ENCODE measurements around the gene PTPRN2. TPM values are rescaled to one million over a fixed set of nuclear protein-coding genes. Genes with fewer than 3 reads are reported as not detected.

PTPRN2 gene
- total and polyA plus RNA-seq, 4 experiments from 2014 or later = 1.7 to 2.6 (median 1.9) TPM

- H3K9me3 Mint-ChIP-seq = peaks cover 0 to 4% (median 0%) of the 10 kb centered on the region in 8 donors
- peaks cover 8% of the 10 kb centered on the region for H3K4me1 ChIP-seq (ENCODE audit: insufficient read depth, low read length)
- ChIA-PET CTCF (ENCODE audit: partially characterized antibody) (interaction anchor here (3.7 kb wide), 1 partner anchor 15 kb away, joined by 19 read pairs; no protein-coding TSS in a partner anchor), POLR2A (ENCODE audit: partially characterized antibody) (interaction anchor here (2.4 to 3.3 kb wide), 2 partner anchors 15 to 109 kb away, joined by 11 to 30 read pairs; no protein-coding TSS in a partner anchor)
- H3K27ac ChIP-seq (ENCODE audit: low read depth, low read length) = no peak overlapping the region
- no peaks in the 10 kb centered on the region for H3K27me3 ChIP-seq (ENCODE audit: insufficient read depth, low read length)
- H3K4me1 Mint-ChIP-seq = peaks cover 7 to 21% (median 13%) of the 10 kb centered on the region in 4 donors
- H3K4me3 ChIP-seq (ENCODE audit: low read length in 2 of 2) = no peak overlapping the region
- no peaks in the 10 kb centered on the region for H3K36me3 ChIP-seq (ENCODE audit: insufficient read depth, low read length)
- H3K9me3 ChIP-seq (ENCODE audit: control insufficient read depth in 1 of 2, low read length in 2 of 2) = no peaks in the 10 kb centered on the region
- DNase-seq = no peak
- no peaks in the 10 kb centered on the region for H3K36me3 Mint-ChIP-seq
- H3K4me3 Mint-ChIP-seq = peak overlapping the region; percentile 31 to 71 (median 66)
- H3K27ac Mint-ChIP-seq = peak overlapping the region in 3 of 7 donors; percentile 19 to 50 (median 22)
- no peaks in the 10 kb centered on the region for H3K27me3 Mint-ChIP-seq
- intact Hi-C loops (cut with micrococcal nuclease) = loop anchor here (5.0 kb wide), 3 partner anchors 76 to 969 kb away; partner anchors contain the start of gene RNF32
Observed at GRCh38 chr7:157611341-157611740, 976.3 kb downstream of the PTPRN2 start.

GRCh38 chr7:157610671-157611295, 976.8 kb downstream of the PTPRN2 start:
- Histone ChIP-seq H3K27me3 (ENCODE audit: insufficient read depth, low read length) (no peaks in the 10 kb centered on the region), H3K36me3 (ENCODE audit: insufficient read depth, low read length) (no peaks in the 10 kb centered on the region), H3K4me1 (ENCODE audit: insufficient read depth, low read length) (peaks cover 8% of the 10 kb centered on the region), H3K9me3 (ENCODE audit: control insufficient read depth in 1 of 2, low read length in 2 of 2) (no peaks in the 10 kb centered on the region), H3K4me3 (ENCODE audit: low read length in 2 of 2) (no peak overlapping the region), H3K27ac (ENCODE audit: low read depth, low read length) (no peak overlapping the region)
- Mint-ChIP-seq H3K27me3 (no peaks in the 10 kb centered on the region), H3K9me3 (peaks cover 0 to 4% (median 0%) of the 10 kb centered on the region in 8 donors), H3K4me1 (peaks cover 7 to 21% (median 13%) of the 10 kb centered on the region in 4 donors), H3K4me3 (peak overlapping the region in 5 of 8 donors; percentile 12 to 71 (median 63)), H3K36me3 (no peaks in the 10 kb centered on the region), H3K27ac (peak overlapping the region in 1 of 7 donors; percentile 22)
- intact Hi-C loops (cut with micrococcal nuclease) = loop anchor here (5.0 kb wide), 3 partner anchors 77 to 968 kb away; partner anchors contain the start of gene RNF32
- DNase-seq = no peak
- CTCF ChIA-PET (ENCODE audit: partially characterized antibody) = no interaction called here
- POLR2A ChIA-PET (ENCODE audit: partially characterized antibody) = no interaction called here

- Mint-ChIP-seq H3K9me3 (peaks cover 0 to 4% (median 0%) of the 10 kb centered on the region in 8 donors), H3K4me3 (no peak overlapping the region), H3K36me3 (no peaks in the 10 kb centered on the region), H3K4me1 (peaks cover 7 to 21% (median 13%) of the 10 kb centered on the region in 4 donors), H3K27me3 (no peaks in the 10 kb centered on the region), H3K27ac (peak overlapping the region in 2 of 7 donors; percentile 27 to 61)
- no peaks in the 10 kb centered on the region for H3K36me3 ChIP-seq (ENCODE audit: insufficient read depth, low read length)
- CTCF ChIA-PET (ENCODE audit: partially characterized antibody) = no interaction called here
- POLR2A ChIA-PET (ENCODE audit: partially characterized antibody) = no interaction called here
- no peak overlapping the region for H3K4me3 ChIP-seq (ENCODE audit: low read length in 2 of 2)
- H3K27me3 ChIP-seq (ENCODE audit: insufficient read depth, low read length) = no peaks in the 10 kb centered on the region
- peaks cover 8% of the 10 kb centered on the region for H3K4me1 ChIP-seq (ENCODE audit: insufficient read depth, low read length)
- no peak for DNase-seq
- no peak overlapping the region for H3K27ac ChIP-seq (ENCODE audit: low read depth, low read length)
- no peaks in the 10 kb centered on the region for H3K9me3 ChIP-seq (ENCODE audit: control insufficient read depth in 1 of 2, low read length in 2 of 2)
- intact Hi-C loops (cut with micrococcal nuclease) = loop anchor here (5.0 kb wide), 3 partner anchors 77 to 968 kb away; partner anchors contain the start of gene RNF32
Observed at GRCh38 chr7:157609932-157610640, 977.5 kb downstream of the PTPRN2 start.

- Mint-ChIP-seq H3K27me3 (no peaks in the 10 kb centered on the region), H3K4me3 (peak overlapping the region in 1 of 8 donors; percentile 6), H3K36me3 (no peaks in the 10 kb centered on the region), H3K4me1 (peaks cover 7 to 20% (median 13%) of the 10 kb centered on the region in 4 donors), H3K9me3 (peaks cover 0 to 4% (median 0%) of the 10 kb centered on the region in 8 donors), H3K27ac (no peak overlapping the region)
- no peaks in the 10 kb centered on the region for H3K9me3 ChIP-seq (ENCODE audit: control insufficient read depth in 1 of 2, low read length in 2 of 2)
- H3K27ac ChIP-seq (ENCODE audit: low read depth, low read length) = no peak overlapping the region
- no peak overlapping the region for H3K4me3 ChIP-seq (ENCODE audit: low read length in 2 of 2)
- CTCF ChIA-PET (ENCODE audit: partially characterized antibody) = no interaction called here
- H3K4me1 ChIP-seq (ENCODE audit: insufficient read depth, low read length) = peaks cover 8% of the 10 kb centered on the region
- intact Hi-C loops (cut with micrococcal nuclease) = no loop called here
- no peaks in the 10 kb centered on the region for H3K27me3 ChIP-seq (ENCODE audit: insufficient read depth, low read length)
- POLR2A ChIA-PET (ENCODE audit: partially characterized antibody) = no interaction called here
- DNase-seq = no peak
- H3K36me3 ChIP-seq (ENCODE audit: insufficient read depth, low read length) = no peaks in the 10 kb centered on the region
Observed at GRCh38 chr7:157609516-157609915, 978.1 kb downstream of the PTPRN2 start.

GRCh38 chr7:157607218-157607617, 980.4 kb downstream of the PTPRN2 start:
- DNase-seq = no peak
- no peak overlapping the region for H3K4me3 ChIP-seq (ENCODE audit: low read length in 2 of 2)
- H3K27ac ChIP-seq (ENCODE audit: low read depth, low read length) = no peak overlapping the region
- ChIA-PET POLR2A (ENCODE audit: partially characterized antibody) (no interaction called here), CTCF (ENCODE audit: partially characterized antibody) (no interaction called here)
- peaks cover 4 to 14% (median 8%) of the 10 kb centered on the region in 4 donors for H3K4me1 Mint-ChIP-seq
- H3K9me3 Mint-ChIP-seq = peaks cover 0 to 4% (median 0%) of the 10 kb centered on the region in 8 donors
- H3K27ac Mint-ChIP-seq = no peak overlapping the region
- intact Hi-C loops (cut with micrococcal nuclease) = no loop called here
- no peaks in the 10 kb centered on the region for H3K36me3 ChIP-seq (ENCODE audit: insufficient read depth, low read length)
- H3K4me3 Mint-ChIP-seq = no peak overlapping the region
- H3K36me3 Mint-ChIP-seq = no peaks in the 10 kb centered on the region
- H3K9me3 ChIP-seq (ENCODE audit: control insufficient read depth in 1 of 2, low read length in 2 of 2) = no peaks in the 10 kb centered on the region
- peaks cover 0 to 2% of the 10 kb centered on the region in 2 donors for H3K27me3 Mint-ChIP-seq
- peaks cover 4% of the 10 kb centered on the region for H3K4me1 ChIP-seq (ENCODE audit: insufficient read depth, low read length)
- no peaks in the 10 kb centered on the region for H3K27me3 ChIP-seq (ENCODE audit: insufficient read depth, low read length)

GRCh38 chr7:157606140-157606539, 981.5 kb downstream of the PTPRN2 start:
- no peak overlapping the region for H3K27ac ChIP-seq (ENCODE audit: low read depth, low read length)
- Mint-ChIP-seq H3K27me3 (peaks cover 0 to 2% of the 10 kb centered on the region in 2 donors), H3K36me3 (no peaks in the 10 kb centered on the region), H3K27ac (no peak overlapping the region), H3K9me3 (peaks cover 0 to 2% (median 0%) of the 10 kb centered on the region in 8 donors), H3K4me1 (peaks cover 2 to 5% (median 2%) of the 10 kb centered on the region in 4 donors), H3K4me3 (no peak overlapping the region)
- CTCF ChIA-PET (ENCODE audit: partially characterized antibody) = no interaction called here
- no peaks in the 10 kb centered on the region for H3K4me1 ChIP-seq (ENCODE audit: insufficient read depth, low read length)
- intact Hi-C loops (cut with micrococcal nuclease) = no loop called here
- no peaks in the 10 kb centered on the region for H3K9me3 ChIP-seq (ENCODE audit: control insufficient read depth in 1 of 2, low read length in 2 of 2)
- no peaks in the 10 kb centered on the region for H3K27me3 ChIP-seq (ENCODE audit: insufficient read depth, low read length)
- POLR2A ChIA-PET (ENCODE audit: partially characterized antibody) = no interaction called here
- H3K4me3 ChIP-seq (ENCODE audit: low read length in 2 of 2) = no peak overlapping the region
- DNase-seq = no peak
- no peaks in the 10 kb centered on the region for H3K36me3 ChIP-seq (ENCODE audit: insufficient read depth, low read length)

GRCh38 chr7:157605638-157606037, 982.0 kb downstream of the PTPRN2 start:
- H3K4me1 Mint-ChIP-seq = peaks cover 0 to 3% (median 1%) of the 10 kb centered on the region in 4 donors
- H3K27ac Mint-ChIP-seq = no peak overlapping the region
- peaks cover 0 to 2% of the 10 kb centered on the region in 2 donors for H3K27me3 Mint-ChIP-seq
- POLR2A ChIA-PET (ENCODE audit: partially characterized antibody) = no interaction called here
- no peaks in the 10 kb centered on the region for H3K9me3 ChIP-seq (ENCODE audit: control insufficient read depth in 1 of 2, low read length in 2 of 2)
- H3K36me3 ChIP-seq (ENCODE audit: insufficient read depth, low read length) = no peaks in the 10 kb centered on the region
- H3K36me3 Mint-ChIP-seq = no peaks in the 10 kb centered on the region
- no peaks in the 10 kb centered on the region for H3K4me1 ChIP-seq (ENCODE audit: insufficient read depth, low read length)
- no peak overlapping the region for H3K27ac ChIP-seq (ENCODE audit: low read depth, low read length)
- no peaks in the 10 kb centered on the region for H3K27me3 ChIP-seq (ENCODE audit: insufficient read depth, low read length)
- no peak overlapping the region for H3K4me3 Mint-ChIP-seq
- H3K9me3 Mint-ChIP-seq = peaks cover 0 to 2% (median 0%) of the 10 kb centered on the region in 8 donors
- CTCF ChIA-PET (ENCODE audit: partially characterized antibody) = no interaction called here
- DNase-seq = no peak
- no peak overlapping the region for H3K4me3 ChIP-seq (ENCODE audit: low read length in 2 of 2)
- intact Hi-C loops (cut with micrococcal nuclease) = no loop called here

Data from CD4-positive, alpha-beta memory T cell (primary cell).